B cell (primary cell): ENCODE data around the gene BLTP2.

ENCODE experiments used
- CTCF ChIP-seq: fragments of 200-600 bp; IDR thresholded peaks from one replicate; pipeline ENCODE4 v1.8.0; 2022; ENCODE audit warnings: antibody characterized with exemption, mild to moderate bottlenecking
- EZH2 ChIP-seq: IDR thresholded peaks from 2 replicates; pipeline ENCODE4 v1.6.1; 2012; ENCODE audit warnings: borderline replicate concordance, low read depth, mild to moderate bottlenecking, moderate library complexity, low read length; ENCODE audit not compliant: insufficient read depth, poor library complexity, severe bottlenecking

GRCh38 chr17:28622186-28622585 lies 22.8 kb downstream of the BLTP2 start:
- no peak for TF ChIP-seq CTCF
- no peak for TF ChIP-seq EZH2
